Osteocyte (in vitro differentiated cells): ENCODE data around the gene CD163. TPM values are rescaled to one million over a fixed set of nuclear protein-coding genes. Genes with fewer than 3 reads are reported as not detected.

Source experiments
- DNase-seq: peaks from one replicate; pipeline ENCODE4 v3.0.0; 2021; ENCODE audit warnings: mixed read lengths; ENCODE audit not compliant: unreplicated experiment; ENCODE audit errors: extremely low spot score
- H3K27ac Mint-ChIP-seq: one replicate; pipeline ENCODE4 v1.8.0; 2021; ENCODE audit warnings: mild to moderate bottlenecking, mixed read lengths; ENCODE audit not compliant: unreplicated experiment
- H3K27me3 Mint-ChIP-seq: one replicate; pipeline ENCODE4 v1.8.0; 2021; ENCODE audit warnings: mixed read lengths; ENCODE audit not compliant: unreplicated experiment
- H3K36me3 Mint-ChIP-seq: one replicate; pipeline ENCODE4 v1.8.0; 2021; ENCODE audit warnings: mixed read lengths; ENCODE audit not compliant: unreplicated experiment
- H3K4me1 Mint-ChIP-seq: one replicate; pipeline ENCODE4 v1.8.0; 2021; ENCODE audit warnings: mixed read lengths; ENCODE audit not compliant: unreplicated experiment
- H3K4me3 Mint-ChIP-seq: one replicate; pipeline ENCODE4 v1.8.0; 2021; ENCODE audit warnings: mild to moderate bottlenecking, moderate library complexity, mixed read lengths; ENCODE audit not compliant: unreplicated experiment
- H3K9me3 Mint-ChIP-seq: one replicate; pipeline ENCODE4 v1.8.0; 2021; ENCODE audit warnings: mixed read lengths; ENCODE audit not compliant: unreplicated experiment
- CTCF ChIP-seq: fragments of 200-600 bp; sonication (generic); IDR thresholded peaks from 2 replicates; pipeline ENCODE4 v1.5.0; 2021; ENCODE audit warnings: antibody characterized with exemption, mild to moderate bottlenecking, moderate library complexity
- total RNA-seq: library from RNA; stranded (reverse); gene quantifications from 2 replicates; pipeline ENCODE4 v1.2.1, GENCODE V29; 2021

Gene CD163
- total RNA-seq, 1 donor from 2014 or later, result not detected

GRCh38 chr12:7483343-7483742 is 20.2 kb downstream of the CD163 start:
- H3K27me3 Mint-ChIP-seq, result peaks cover 20% of the 10 kb centered on the region
- no peak for DNase-seq
- H3K4me1 Mint-ChIP-seq, result no peaks in the 10 kb centered on the region
- no peak overlapping the region for H3K4me3 Mint-ChIP-seq
- no peak for TF ChIP-seq CTCF
- H3K27ac Mint-ChIP-seq, result no peak overlapping the region
- no peaks in the 10 kb centered on the region for H3K9me3 Mint-ChIP-seq
- H3K36me3 Mint-ChIP-seq, result no peaks in the 10 kb centered on the region

DNA sequence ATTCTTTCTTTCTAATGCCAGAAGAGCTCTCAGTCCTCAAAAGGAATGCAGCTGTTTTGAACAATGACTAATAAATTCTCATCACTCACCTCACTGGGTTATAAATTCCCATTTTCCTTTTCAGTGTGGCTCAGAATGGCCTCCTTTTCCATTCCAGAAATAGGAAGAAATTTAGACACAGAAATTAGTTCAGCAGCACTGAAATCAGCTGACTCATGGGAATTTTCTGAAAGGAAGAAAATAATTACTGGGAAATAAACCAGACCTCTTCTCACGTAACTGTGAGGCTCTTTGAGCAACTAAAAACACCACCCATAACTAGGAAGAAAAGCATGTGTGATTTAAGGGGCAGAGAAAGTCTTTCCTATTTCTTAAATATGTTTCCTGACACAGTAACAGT is 23.8 kb downstream of the CD163 start:
- H3K27ac Mint-ChIP-seq, result no peak overlapping the region
- no peak for DNase-seq
- no peaks in the 10 kb centered on the region for H3K36me3 Mint-ChIP-seq
- no peaks in the 10 kb centered on the region for H3K4me1 Mint-ChIP-seq
- peaks cover 16% of the 10 kb centered on the region for H3K27me3 Mint-ChIP-seq
- no peaks in the 10 kb centered on the region for H3K9me3 Mint-ChIP-seq
- H3K4me3 Mint-ChIP-seq, result no peak overlapping the region
- no peak for TF ChIP-seq CTCF

GRCh38 chr12:7472060-7472459 is 31.5 kb downstream of the CD163 start:
- H3K36me3 Mint-ChIP-seq, result no peaks in the 10 kb centered on the region
- no peak overlapping the region for H3K27ac Mint-ChIP-seq
- no peaks in the 10 kb centered on the region for H3K4me1 Mint-ChIP-seq
- no peak for DNase-seq
- peaks cover 33% of the 10 kb centered on the region for H3K27me3 Mint-ChIP-seq
- no peak overlapping the region for H3K4me3 Mint-ChIP-seq
- TF ChIP-seq CTCF, result no peak
- peaks cover 8% of the 10 kb centered on the region for H3K9me3 Mint-ChIP-seq

DNA sequence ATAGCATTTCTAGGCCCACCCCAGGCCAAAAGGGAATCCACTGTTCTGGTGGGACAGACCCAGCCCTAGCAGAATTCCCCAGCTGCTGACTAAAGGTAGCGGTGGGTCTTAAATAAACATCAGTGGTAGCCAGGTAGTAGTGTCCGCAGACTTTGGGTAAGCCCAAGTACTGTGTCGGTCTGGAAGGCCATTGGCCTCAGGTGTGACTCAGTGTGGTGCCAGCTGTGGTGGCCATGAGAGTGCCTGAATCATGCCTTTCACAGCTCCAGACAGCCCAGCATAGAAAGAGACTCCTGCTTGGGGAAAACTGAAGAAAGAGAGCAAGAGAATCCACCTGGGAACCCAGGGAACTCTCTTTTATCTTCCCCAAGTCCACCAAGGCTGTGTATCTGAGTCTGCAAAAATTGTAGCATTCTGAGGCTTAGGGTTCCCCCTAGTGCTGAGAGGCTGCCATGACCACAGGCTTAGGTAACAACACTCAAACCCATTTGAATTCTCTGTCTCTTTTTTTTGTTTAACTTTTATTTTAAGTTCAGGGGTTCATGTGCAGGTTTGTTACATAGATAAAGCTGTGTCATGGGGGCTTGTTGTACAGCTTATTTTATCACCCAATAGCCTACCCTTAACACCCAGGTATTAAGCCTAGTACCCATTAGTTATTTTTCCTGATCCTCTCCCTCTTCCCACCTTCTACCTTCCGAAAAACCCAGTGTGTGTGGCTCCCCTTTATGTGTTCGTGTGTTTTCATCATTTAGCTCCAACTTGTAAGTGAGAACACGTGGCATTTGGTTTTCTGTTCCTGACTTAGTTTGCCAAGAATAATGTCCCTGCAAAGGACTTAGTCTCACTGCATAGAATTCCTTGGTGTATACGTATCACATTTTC is 43.0 kb downstream of the CD163 start:
- Mint-ChIP-seq H3K4me3 (no peak overlapping the region), H3K27ac (no peak overlapping the region), H3K36me3 (no peaks in the 10 kb centered on the region), H3K4me1 (no peaks in the 10 kb centered on the region), H3K9me3 (no peaks in the 10 kb centered on the region), H3K27me3 (peaks cover 27% of the 10 kb centered on the region)
- peak; percentile 88 for TF ChIP-seq CTCF
- no peak for DNase-seq

DNA sequence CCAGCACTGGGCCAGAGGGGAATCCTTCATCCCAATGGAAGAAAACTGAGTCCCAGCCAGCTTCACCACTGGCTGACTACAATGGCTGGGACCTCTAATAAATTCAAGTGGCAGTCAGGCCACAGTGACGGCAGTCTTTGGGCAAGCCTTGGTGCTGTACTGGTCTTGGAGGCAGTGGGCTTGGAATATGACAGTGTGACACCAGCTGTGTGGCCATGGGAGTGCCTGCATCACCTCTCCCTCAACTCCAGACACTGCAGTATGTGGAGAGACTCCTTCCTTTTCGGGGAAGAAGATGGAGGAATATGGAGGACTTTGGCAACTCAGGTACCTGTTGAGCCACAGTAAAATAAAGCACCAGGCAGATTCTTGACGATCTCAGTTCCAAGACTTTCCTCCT is 43.6 kb downstream of the CD163 start:
- DNase-seq, result no peak
- no peaks in the 10 kb centered on the region for H3K4me1 Mint-ChIP-seq
- H3K4me3 Mint-ChIP-seq, result no peak overlapping the region
- peaks cover 21% of the 10 kb centered on the region for H3K27me3 Mint-ChIP-seq
- H3K27ac Mint-ChIP-seq, result no peak overlapping the region
- no peaks in the 10 kb centered on the region for H3K9me3 Mint-ChIP-seq
- no peak for TF ChIP-seq CTCF
- no peaks in the 10 kb centered on the region for H3K36me3 Mint-ChIP-seq
